Loucy (cell line): ENCODE measurements around the gene PRDM11.

Experiments
- H2AFZ ChIP-seq: fragments of 200-600 bp; sonication (generic); 2 replicates; pipeline ENCODE4 v1.6.0; 2016; ENCODE audit warnings: antibody characterized with exemption, mild to moderate bottlenecking, low read length, moderate library complexity
- H3F3A ChIP-seq: fragments of 200-600 bp; 2 replicates; pipeline ENCODE4 v1.6.0; 2016; ENCODE audit warnings: antibody characterized with exemption, low read depth, mild to moderate bottlenecking
- H3K27me3 ChIP-seq: fragments of 200-600 bp; sonication (generic); 2 replicates; pipeline ENCODE4 v1.6.1; 2014; ENCODE audit warnings: low read length, mild to moderate bottlenecking; ENCODE audit not compliant: insufficient read depth, poor library complexity, severe bottlenecking
- H3K36me3 ChIP-seq: fragments of 200-600 bp; sonication (generic); 2 replicates; pipeline ENCODE4 v1.6.1; 2016; ENCODE audit warnings: low read length; ENCODE audit not compliant: insufficient read depth
- H3K4me1 ChIP-seq: fragments of 200-600 bp; sonication (generic); 2 replicates; pipeline ENCODE4 v1.5.1; 2014; ENCODE audit warnings: low read length, mild to moderate bottlenecking; ENCODE audit not compliant: insufficient read depth, poor library complexity, severe bottlenecking
- H3K4me2 ChIP-seq: fragments of 200-600 bp; sonication (generic); 2 replicates; pipeline ENCODE4 v1.6.0; 2014; ENCODE audit warnings: antibody characterized with exemption, low read length, low read depth, mild to moderate bottlenecking; ENCODE audit not compliant: poor library complexity, severe bottlenecking
- H3K4me3 ChIP-seq: fragments of 200-600 bp; sonication (generic); 2 replicates; pipeline ENCODE4 v1.5.1; 2014; ENCODE audit warnings: low read length, mild to moderate bottlenecking, mixed read lengths; ENCODE audit not compliant: poor library complexity, severe bottlenecking
- H3K79me2 ChIP-seq: fragments of 200-600 bp; sonication (generic); 2 replicates; pipeline ENCODE4 v1.6.1; 2014; ENCODE audit warnings: low read length; ENCODE audit not compliant: insufficient read depth
- H3K9ac ChIP-seq: fragments of 200-600 bp; sonication (generic); 2 replicates; pipeline ENCODE4 v1.6.0; 2014; ENCODE audit warnings: mild to moderate bottlenecking, low read depth, low read length, moderate library complexity; ENCODE audit not compliant: poor library complexity, severe bottlenecking
- H3K9me2 ChIP-seq: fragments of 200-600 bp; sonication (generic); replicated peaks from 2 replicates; pipeline ENCODE4 v1.6.1; 2016; ENCODE audit warnings: low read depth, low read length, mixed read lengths
- H3K9me3 ChIP-seq: fragments of 200-600 bp; sonication (generic); 2 replicates; pipeline ENCODE4 v1.6.1; 2014; ENCODE audit warnings: mild to moderate bottlenecking, antibody characterized with exemption, low read length, low read depth; ENCODE audit not compliant: insufficient read depth
- H4K20me1 ChIP-seq: fragments of 200-600 bp; sonication (generic); 2 replicates; pipeline ENCODE4 v1.6.0; 2014; ENCODE audit warnings: antibody characterized with exemption, low read length, mild to moderate bottlenecking; ENCODE audit not compliant: insufficient read depth, poor library complexity, severe bottlenecking
- CTCF ChIP-seq: fragments of 200-600 bp; sonication (generic); conservative IDR thresholded peaks from 2 replicates; pipeline ENCODE4 v1.5.1; 2014; ENCODE audit warnings: mild to moderate bottlenecking, antibody characterized with exemption, low read length
- EZH2phosphoT487 ChIP-seq: fragments of 200-600 bp; IDR thresholded peaks from 2 replicates; pipeline ENCODE4 v1.6.1; 2018; ENCODE audit warnings: antibody characterized with exemption, mild to moderate bottlenecking, moderate library complexity, borderline replicate concordance

Gene PRDM11

GRCh38 chr11:45152740-45153595, 6.5 kb downstream of the PRDM11 start:
- no peak overlapping the region for H3K9ac ChIP-seq
- no peaks in the 10 kb centered on the region for H3K9me2 ChIP-seq
- H3K4me1 ChIP-seq, result peaks cover 30% of the 10 kb centered on the region
- TF ChIP-seq CTCF, result no peak
- TF ChIP-seq EZH2phosphoT487, result no peak
- H3K27me3 ChIP-seq, result no peaks in the 10 kb centered on the region
- H3K4me2 ChIP-seq, result no peak overlapping the region
- no peak overlapping the region for H3K4me3 ChIP-seq
- H3K79me2 ChIP-seq, result peaks cover 92% of the 10 kb centered on the region
- H3K9me3 ChIP-seq, result no peaks in the 10 kb centered on the region
- no peaks in the 10 kb centered on the region for H3F3A ChIP-seq
- no peaks in the 10 kb centered on the region for H3K36me3 ChIP-seq
- peaks cover 4% of the 10 kb centered on the region for H4K20me1 ChIP-seq
- no peak overlapping the region for H2AFZ ChIP-seq

- H3K79me2 ChIP-seq, result peaks cover 92% of the 10 kb centered on the region
- H3F3A ChIP-seq, result no peaks in the 10 kb centered on the region
- H3K27me3 ChIP-seq, result no peaks in the 10 kb centered on the region
- no peaks in the 10 kb centered on the region for H3K9me3 ChIP-seq
- no peak for TF ChIP-seq CTCF
- TF ChIP-seq EZH2phosphoT487, result no peak
- no peak overlapping the region for H2AFZ ChIP-seq
- H3K36me3 ChIP-seq, result no peaks in the 10 kb centered on the region
- H3K4me1 ChIP-seq, result peaks cover 30% of the 10 kb centered on the region
- no peak overlapping the region for H3K4me3 ChIP-seq
- H3K9ac ChIP-seq, result no peak overlapping the region
- no peaks in the 10 kb centered on the region for H3K9me2 ChIP-seq
- no peak overlapping the region for H3K4me2 ChIP-seq
- peaks cover 7% of the 10 kb centered on the region for H4K20me1 ChIP-seq
Observed at GRCh38 chr11:45154276-45154675, 7.8 kb downstream of the PRDM11 start.

GRCh38 chr11:45155058-45155551, 8.7 kb downstream of the PRDM11 start:
- peaks cover 31% of the 10 kb centered on the region for H3K4me1 ChIP-seq
- no peaks in the 10 kb centered on the region for H3K9me3 ChIP-seq
- H3K9ac ChIP-seq, result no peak overlapping the region

More at GRCh38 chr11:45155058-45155551, 8.7 kb downstream of the PRDM11 start:
- Histone ChIP-seq H3K79me2 (peaks cover 91% of the 10 kb centered on the region), H3K4me3 (no peak overlapping the region), H3K9me2 (no peaks in the 10 kb centered on the region), H3K4me2 (no peak overlapping the region), H4K20me1 (peaks cover 3% of the 10 kb centered on the region), H3K27me3 (no peaks in the 10 kb centered on the region), H2AFZ (no peak overlapping the region), H3K36me3 (no peaks in the 10 kb centered on the region), H3F3A (no peaks in the 10 kb centered on the region)
- TF ChIP-seq EZH2phosphoT487 (no peak), CTCF (no peak)
